Stimulated activated CD4-positive, alpha-beta T cell treated with anti-CD3 and anti-CD28 coated beads, Interleukin-2, amount 100 ng/mL, for 48 hours (primary cell): ENCODE measurements around the gene CTNNAL1.
"Not testable (repeated sequence)": the region's sequence is repeated elsewhere in the genome, so short reads cannot be mapped to it uniquely, and the experiment has no call there.

ENCODE experiments used
- DNase-seq, 2 donors: peaks; one replicate each; pipeline ENCODE4 v3.0.0-alpha.2; 2020

Gene CTNNAL1, protein sequence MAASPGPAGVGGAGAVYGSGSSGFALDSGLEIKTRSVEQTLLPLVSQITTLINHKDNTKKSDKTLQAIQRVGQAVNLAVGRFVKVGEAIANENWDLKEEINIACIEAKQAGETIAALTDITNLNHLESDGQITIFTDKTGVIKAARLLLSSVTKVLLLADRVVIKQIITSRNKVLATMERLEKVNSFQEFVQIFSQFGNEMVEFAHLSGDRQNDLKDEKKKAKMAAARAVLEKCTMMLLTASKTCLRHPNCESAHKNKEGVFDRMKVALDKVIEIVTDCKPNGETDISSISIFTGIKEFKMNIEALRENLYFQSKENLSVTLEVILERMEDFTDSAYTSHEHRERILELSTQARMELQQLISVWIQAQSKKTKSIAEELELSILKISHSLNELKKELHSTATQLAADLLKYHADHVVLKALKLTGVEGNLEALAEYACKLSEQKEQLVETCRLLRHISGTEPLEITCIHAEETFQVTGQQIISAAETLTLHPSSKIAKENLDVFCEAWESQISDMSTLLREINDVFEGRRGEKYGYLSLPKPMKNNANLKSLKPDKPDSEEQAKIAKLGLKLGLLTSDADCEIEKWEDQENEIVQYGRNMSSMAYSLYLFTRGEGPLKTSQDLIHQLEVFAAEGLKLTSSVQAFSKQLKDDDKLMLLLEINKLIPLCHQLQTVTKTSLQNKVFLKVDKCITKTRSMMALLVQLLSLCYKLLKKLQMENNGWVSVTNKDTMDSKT

DNA sequence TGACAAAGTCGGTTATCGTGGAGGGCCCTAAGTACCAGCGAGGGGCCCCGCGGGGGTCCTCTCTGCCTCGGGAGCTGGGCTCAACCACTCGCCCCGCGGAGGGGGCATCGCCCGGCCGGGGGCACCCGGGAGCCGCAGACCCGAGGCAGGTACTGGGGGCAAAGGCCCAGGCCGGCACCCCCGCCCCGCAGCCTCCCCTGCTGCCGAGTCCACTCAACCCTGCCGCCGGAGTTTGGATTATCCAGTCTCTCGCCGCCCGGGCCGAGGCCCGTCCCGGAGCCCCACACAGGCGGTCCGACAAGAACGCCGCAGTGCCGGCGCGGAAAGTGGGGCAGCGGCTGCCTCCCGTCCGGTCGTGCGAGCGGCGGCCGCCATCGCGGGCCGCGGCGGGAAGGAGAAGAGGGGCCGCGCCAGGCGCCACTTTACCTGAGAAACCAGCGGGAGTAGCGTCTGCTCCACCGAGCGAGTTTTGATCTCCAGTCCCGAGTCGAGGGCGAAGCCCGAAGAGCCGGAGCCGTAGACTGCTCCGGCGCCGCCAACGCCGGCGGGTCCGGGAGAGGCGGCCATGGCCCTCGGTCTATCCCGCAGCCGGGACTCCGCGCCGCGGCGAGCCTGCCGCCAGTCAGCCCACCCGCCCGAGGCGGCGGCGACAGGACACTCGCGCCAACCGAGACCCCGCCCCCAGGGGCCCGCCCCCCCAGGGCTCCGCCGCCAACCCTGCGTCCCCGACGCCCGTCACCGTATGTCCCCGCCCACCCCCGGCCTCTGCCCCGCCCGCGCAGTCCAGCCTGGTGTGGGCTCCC, at the start of gene CTNNAL1:
Gene CTNNAL1, minus strand, starts transcription at position 624 of the 803 bp plus-strand sequence. Its CDS starts 57 bp downstream, at position 567.
- DNase-seq, result peak; percentile 76 to 78

DNA sequence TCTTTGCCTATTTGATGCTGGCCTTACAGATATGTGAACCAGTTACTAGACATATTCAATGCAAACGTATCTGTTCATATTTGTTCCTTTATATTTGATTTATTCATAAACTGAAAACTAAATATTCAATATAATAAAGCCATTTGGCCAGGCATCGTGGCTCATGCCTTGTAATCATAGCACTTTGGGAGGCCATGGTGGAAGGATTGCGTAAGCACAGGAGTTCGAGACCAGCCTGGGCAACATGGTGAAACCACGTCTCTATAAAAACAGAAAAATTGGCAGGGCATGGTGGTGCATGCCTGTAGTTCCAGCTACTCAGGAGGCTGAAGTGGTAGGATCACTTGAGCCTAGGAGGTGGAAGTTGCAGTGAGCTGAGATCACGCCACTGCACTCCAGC, 49.2 kb upstream of the CTNNAL1 start:
- no peak for DNase-seq

DNA sequence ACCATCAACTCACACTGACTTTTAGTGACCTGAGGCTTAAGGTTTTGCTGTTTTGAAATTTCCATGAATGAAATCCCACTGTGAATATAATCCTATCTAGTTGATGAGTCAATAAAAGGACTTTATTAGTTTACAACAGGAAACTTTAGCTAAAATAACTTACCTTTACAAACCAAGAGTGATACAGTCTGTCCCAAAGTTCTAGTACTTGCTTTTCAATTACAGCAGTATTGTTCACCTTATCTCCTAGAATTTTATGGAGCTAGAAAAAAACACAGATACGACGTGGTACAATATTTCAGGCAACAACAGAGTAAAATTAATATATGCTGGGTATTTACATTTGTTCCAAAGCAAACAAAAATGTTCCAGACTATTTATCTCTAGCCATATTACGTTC, 46.9 kb upstream of the CTNNAL1 start:
- no peak for DNase-seq

DNA sequence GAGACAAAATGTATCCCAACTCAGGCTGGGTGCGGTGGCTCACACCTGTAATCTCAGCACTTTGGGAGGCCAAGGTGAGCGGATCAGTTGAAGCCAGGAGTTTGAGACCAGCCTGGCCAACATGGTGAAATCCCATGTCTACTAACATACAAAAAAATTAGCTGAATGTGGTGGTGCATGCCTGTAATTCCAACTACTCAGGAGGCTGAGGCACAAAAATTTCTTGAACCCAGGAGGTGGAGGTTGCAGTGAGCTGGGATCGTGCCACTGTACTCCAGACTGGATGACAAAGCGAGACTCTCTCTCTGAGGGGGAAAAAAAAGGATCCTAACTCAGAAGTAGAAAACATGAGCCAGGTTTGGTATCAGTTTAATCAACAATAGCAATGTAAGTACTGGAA, 39.8 kb upstream of the CTNNAL1 start:
- not testable (repeated sequence) for DNase-seq

DNA sequence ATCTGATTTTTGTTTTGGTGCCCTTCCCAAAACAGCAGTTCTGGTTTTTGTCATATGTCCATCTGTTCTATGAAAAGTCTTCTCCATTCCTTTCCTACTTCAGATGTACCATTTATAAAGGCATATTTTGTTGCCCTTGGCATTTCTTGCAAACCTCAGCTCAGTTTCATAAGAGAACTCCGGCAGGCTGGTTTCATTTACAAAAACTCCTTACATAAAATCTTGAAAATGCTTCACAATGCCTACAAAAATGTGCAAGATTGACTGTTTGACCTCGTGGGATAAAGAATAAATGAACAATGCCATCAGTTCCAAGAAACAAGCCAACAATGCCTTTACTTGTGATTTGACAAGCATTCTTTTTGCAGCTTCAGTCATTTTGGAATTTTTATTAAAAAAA, 39.1 kb upstream of the CTNNAL1 start:
- DNase-seq, result no peak

DNA sequence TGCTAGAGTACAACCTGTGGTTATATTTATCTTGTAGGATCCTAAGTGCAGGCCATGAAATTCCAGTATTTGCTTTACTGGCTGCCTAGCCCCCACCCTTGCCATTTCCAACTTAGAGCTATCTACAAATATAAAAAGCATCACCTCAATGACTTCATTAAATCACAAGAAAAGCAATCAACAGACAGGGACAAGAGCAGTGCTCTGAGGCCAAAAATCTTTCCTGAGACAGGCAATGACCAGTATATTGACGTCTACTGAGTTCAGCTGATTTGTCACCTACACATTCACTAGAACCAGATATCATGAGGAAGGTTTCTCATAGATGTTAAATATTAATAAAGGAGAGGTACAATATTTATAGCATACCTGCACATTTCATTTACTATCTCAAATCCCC, 38.4 kb upstream of the CTNNAL1 start:
- no peak for DNase-seq

DNA sequence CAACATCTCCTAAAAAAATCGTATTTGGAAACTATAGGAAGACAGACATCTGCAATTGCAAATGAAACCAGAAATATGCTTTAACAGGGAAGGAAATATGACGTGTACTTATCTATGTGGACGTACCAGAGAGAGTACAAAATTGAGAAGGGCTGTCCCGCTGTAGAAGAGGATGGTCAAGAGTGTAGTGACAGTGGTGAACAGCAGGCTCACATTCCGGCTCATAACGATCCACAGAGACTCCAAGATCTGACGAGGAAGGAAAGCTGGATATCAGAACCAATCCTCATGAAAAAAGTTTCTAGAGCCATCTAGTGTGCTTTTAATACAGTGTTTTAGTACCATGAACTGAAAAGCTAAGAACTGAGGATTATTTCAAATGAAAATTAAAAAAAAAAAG, 37.1 kb upstream of the CTNNAL1 start:
- no peak for DNase-seq

DNA sequence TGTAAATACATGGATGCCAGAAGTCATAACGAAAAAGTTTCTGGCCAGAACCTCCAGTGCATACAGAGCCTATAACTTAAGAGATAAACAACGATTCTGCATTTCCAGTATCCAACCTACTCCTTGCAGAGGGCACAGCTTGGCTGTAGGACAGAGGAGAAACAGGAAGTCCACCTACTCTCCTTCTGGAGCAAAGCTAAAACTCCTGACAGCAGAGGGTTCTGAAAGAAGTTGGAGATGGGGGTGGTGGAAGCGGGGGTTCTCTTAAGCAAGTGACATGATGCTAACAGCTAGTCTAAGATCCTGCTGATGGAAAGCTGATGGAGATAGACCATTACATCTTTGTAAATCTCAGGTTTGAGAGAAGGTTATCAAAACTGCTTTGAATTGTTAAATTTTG, 35.5 kb upstream of the CTNNAL1 start:
- no peak for DNase-seq

DNA sequence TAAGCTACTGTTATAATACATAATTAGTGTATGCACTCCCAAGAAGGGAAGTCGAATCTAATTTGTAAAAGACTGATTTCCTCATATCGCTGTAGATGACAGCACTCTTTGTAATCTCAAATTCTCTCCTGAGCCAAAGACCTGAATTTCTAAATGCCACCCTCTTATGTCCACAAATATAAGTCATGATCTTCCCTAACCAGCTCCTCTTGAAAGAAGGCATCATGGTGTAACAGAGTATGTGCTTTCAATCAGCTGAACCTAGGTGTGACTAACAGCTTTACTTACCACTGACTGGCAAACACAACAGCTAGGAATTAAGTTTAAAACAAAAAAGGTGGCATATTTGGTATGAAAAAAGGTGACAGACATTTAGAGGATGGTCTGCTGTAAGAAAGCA, 34.0 kb upstream of the CTNNAL1 start:
- no peak for DNase-seq

DNA sequence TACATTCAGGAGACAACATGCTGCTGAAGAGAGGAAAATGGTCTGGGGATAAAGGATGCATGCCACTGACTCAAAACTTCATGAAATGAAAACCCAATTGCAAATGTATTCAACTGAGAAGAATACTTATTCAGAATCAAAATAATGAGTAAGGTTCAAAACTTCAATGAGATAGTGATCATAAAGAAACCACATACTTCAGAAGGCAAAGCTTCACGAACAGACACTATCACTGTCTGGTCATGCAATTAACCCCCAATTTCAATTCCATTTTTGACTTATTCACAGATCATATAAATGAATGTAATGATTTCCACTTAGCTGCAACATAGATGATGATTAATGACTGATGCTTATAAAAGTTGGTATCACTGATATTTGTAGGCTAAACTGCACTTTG, 33.0 kb upstream of the CTNNAL1 start:
- DNase-seq, result no peak

DNA sequence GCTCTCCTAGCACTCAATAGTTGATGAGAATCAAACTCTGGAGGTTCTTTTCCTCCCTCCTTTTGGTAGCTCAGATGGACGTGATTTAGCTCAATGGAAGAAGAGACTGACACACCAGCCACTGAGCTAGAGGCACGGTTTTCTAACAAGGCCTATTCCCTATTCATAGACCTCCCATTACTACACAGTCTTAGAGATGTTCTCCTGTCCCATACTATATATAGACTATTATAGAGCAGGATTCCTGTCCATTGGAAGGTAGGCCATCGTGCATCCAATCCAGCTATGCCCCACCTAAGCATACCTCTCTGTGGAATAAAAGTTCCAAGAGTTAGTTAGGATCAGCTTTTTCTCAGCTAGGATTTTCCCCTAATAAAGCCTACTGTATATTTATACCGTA, 30.3 kb upstream of the CTNNAL1 start:
- no peak for DNase-seq

DNA sequence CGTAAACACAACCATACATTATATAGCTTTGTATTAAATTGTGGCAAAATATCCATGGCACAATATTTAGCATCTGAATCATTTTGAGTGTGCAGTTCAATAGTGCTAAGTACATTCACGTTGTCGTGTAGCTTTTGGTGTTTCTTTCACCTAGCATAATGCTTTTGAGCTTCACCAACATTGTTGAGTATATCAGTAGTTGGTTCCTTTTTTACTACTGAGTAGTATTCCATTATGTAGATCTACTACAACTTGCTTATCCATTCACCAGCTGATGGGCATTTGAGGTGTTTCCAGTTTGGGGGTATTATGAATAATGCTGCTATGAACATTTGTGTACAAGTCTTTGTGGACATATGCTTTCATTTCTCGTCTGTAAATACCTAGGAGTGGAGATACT, 27.3 kb upstream of the CTNNAL1 start:
- no peak for DNase-seq

DNA sequence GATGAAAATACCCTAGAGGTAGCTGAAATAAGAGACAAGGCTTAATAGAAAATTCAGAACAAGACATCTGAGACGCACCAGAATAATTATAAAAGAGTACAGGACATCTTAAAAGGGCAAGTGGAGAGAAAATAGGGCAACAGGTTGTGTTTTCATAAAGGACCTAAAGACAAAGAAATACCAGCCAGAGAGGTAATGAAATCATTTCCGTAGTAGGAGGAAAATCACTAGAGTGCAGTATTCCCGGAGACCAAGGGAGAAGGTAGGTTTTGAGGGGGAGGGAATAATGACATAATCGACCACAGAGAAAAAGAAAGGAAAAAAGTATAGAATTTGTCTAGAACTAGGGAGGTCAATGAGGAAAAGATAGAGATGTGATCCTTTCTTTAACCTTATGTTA, 26.2 kb upstream of the CTNNAL1 start:
- no peak for DNase-seq

DNA sequence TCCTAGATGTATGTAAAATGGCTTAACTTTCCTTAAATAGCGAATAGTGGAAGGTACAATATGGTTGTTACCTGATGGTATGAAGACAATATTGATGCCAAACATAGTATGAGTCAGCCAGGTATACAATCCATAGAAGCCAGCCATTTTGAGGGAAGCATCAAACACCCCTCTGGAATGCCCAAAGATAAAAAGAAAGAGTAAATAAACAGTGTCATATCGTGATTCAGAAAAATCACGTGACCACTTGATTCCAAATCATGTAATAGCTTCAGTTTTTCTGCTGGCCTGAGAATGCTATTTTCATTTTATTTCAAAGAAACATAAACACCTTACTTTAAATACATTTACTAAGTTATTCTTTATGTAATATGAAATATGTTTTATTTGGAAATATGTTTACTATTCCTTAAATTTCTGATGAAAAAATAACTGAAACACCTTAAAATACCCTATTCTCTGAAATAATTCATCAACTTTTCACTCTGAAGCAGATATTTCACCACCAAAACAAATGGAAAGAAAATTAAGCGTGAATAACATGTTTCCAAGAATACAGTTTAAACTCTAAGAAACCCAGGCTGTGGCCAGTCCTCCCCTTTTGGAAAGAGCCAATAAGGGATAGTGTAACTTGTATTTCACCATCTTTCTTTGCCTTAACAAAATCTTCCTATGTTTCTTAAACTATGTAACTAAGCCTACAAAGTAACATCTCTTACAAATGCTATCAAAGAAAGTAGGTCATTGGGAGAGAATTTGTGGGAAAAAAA, 24.8 kb upstream of the CTNNAL1 start:
- DNase-seq, result no peak

DNA sequence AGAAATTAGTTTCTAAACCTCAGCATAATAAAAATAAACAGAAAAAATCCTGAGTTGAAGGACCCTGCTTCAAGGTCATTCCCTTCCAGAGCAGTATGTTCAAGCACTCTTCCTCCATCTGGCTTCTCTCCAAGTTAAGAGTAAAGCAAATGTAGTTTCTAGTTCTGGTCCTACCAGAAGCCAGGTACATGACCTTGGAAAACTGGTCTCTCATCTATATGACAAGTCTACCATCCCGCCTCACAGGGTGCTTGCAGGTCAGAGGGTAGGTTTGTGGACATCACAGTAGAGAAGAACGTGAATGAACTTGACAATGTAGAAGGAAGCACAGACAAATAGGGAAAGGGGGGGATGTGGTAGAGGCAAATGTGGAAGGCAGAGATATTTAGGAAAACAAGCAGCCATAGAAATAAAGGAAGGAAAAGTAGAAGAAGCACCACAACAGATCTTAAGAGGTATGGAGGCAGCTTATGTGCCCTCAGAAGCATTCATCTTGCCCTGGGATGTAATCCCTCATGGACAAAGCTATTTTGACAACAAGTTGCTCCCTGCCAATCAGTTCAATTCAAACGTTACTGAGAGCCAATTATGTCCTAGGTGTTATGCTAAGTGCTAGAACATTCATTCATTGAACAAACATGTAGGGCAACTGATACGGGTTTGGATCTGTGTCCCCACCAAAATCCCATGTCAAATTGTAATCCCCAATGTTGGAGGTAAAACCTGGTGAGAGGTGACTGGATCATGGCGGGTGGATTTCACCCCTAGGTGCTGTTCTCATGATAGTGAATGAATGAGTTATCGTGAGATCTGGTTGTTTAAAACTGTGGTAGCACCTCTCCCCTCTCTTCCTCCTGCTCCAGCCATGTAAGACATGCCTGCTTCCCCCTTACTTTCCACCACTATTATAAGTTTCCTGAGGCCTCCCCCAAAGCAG, 23.7 kb upstream of the CTNNAL1 start:
- DNase-seq, result no peak

DNA sequence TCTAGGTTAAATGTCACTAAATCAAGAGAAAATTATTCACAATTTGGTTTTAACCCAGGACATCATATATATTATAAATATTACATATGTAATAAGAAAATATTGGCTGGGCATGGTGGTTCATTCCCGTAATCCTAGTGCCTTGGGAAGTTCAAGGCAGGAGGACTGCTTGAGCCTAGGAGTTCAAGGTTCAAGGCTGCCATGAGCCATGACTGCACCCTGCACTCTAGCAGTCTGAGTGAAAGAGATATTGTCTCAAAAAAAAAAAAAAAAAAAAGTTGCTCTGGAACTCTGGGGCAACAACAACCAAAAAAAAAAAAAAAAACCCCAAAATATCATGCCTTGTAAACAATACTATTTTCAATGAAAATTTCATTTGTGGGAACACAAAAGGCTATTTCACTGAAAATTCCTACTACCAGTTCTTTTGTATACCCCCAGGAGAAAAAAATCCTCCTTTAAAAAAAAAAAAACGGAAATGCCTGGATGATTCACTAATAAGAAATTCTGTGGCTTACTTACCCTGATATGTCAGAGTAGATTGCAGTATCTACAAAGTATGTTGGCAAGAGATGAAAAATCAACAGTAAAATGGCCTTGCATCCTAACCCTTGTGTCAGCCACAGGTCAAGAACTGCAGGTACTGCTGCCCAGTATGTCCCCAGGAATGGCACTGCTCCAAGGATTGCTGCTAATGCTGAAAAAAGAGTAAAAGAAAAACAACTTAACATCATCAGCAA, 22.6 kb upstream of the CTNNAL1 start:
- no peak for DNase-seq

DNA sequence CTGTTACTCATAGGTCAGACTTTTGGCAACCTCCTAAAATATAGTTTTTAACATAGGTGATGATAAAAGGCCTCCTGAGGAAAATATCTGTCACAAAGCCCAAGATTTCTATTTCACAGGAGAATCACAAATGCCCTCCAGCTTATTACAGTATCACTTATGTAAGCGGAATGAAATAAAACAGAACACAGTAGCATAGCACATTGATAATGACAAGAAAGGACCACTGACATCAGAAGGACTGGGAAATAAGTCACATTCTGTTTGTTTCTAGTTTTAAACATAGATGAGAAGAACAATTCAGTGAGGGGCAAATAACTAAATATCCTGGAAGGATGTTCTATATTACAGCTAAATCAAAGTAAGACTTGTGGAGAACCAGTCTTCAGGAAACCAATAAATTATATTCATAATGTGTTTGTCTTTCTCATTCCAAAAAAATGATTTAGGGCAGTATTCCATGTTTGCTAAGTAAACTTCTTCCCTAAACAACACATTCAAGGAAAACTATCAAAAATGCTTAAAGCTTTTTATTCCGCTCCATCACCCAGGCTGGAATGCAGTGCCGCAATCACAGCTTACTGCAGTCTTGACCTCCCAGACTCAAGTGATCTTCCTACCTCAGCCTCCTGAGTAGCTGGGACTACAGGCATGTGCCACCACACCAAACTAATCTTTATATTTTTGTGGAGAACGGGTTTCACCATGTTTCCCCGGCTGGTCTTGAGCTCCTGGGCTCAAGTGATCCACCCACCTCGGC, 20.8 kb upstream of the CTNNAL1 start:
- no peak for DNase-seq

DNA sequence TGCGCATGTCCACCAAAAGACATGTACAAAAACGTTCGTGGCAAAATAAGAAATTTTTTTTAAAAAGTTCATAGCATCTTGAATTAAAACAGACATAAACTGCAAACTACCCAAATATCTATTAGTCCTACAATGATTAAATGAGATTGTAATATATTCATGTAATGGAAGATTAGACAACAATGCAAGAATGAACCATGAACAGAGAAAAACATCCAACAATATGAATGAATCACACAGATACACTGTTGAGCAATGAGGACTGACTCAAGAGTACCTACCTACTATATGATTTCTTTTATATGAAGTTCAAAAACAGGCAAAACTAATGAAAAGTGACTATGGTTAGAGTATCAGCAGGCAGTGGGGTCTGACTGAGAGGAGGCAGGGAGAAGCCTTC, 17.9 kb upstream of the CTNNAL1 start:
- no peak for DNase-seq

DNA sequence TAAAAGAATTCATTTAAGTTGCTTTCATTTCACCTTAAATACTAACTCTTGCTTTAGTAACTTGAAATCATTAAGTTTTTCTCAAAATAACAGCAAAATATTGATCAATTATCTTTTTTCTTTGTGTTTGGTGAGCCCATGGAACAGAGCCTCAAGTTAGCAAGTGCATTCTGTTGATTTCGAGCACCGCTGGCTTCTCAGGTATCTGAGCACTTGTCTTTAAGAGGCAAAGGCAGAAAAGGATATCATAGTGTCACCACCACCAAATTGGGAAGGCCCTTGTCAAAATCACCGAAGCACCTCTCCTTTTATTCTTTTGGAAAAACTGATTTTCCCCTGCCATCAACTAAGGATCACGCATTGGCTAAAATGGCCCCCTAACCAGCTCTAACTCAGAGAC, 17.1 kb upstream of the CTNNAL1 start:
- no peak for DNase-seq

DNA sequence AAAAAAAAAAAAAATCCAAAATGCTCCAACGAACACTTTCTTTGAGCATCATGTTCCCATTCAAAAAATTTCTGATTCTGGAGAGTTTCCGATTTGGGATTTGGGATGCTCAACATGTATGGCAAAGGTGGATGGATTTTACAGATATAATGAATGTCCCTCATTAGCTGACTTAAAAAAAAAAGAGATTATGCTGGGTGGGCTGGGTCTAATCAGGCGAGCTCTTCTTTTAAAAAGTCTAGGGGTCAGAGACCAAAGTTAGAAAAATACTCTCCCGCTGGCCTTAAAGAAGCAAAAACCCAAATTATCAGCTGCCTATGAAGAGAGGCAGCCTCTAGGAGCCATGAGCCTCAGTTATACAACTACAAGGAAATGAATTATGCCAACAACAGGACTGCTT, 15.2 kb upstream of the CTNNAL1 start:
- no peak for DNase-seq
